RPMI7951 (cell line): ENCODE measurements around the gene SZRD1. TPM values are rescaled to one million over a fixed set of nuclear protein-coding genes. Genes with fewer than 3 reads are reported as not detected.

ENCODE experiments used
- DNase-seq: peaks from one replicate; pipeline ENCODE4 v3.0.0-alpha.2; 2012; ENCODE audit warnings: low read depth
- total RNA-seq: library from RNA; depleted of rRNA; stranded (reverse); fragments of >200 nt; shearing (Covaris generic); gene quantifications from 2 replicates; pipeline ENCODE4 v1.2.3, GENCODE V29; 2014

The SZRD1 gene
- total RNA-seq, 1 experiment from 2014 or later, result 77.1 TPM

GRCh38 chr1:16394977-16395376 is 27.9 kb downstream of the SZRD1 start:
- no peak for DNase-seq

GRCh38 chr1:16396591-16396990 is 29.5 kb downstream of the SZRD1 start:
- DNase-seq, result peak; percentile 67

GRCh38 chr1:16397120-16397519 is 30.1 kb downstream of the SZRD1 start:
- DNase-seq, result no peak

- no peak for DNase-seq
Measured at GRCh38 chr1:16398371-16398953, 31.4 kb downstream of the SZRD1 start.

DNA sequence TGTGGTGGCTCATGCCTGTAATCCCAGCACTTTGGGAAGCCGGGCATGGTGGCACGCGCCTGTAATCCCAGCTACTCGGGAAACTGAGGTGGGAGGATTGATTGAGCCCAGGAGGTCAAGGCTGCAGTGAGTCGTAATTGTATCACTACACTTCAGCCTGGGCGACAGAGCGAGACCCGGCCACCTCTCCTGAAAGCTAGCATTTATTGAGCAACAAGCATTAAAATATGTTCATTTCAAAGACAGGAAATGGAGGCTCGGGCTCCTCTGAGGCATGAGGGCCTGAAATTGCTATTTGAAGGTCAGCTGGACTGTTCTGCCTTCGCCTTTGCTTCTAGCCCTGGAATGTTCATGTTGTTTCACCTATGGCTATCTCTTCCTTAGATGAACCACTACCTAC is 35.7 kb downstream of the SZRD1 start:
- no peak for DNase-seq

GRCh38 chr1:16405441-16405840 is 38.4 kb downstream of the SZRD1 start:
- DNase-seq, result no peak

DNA sequence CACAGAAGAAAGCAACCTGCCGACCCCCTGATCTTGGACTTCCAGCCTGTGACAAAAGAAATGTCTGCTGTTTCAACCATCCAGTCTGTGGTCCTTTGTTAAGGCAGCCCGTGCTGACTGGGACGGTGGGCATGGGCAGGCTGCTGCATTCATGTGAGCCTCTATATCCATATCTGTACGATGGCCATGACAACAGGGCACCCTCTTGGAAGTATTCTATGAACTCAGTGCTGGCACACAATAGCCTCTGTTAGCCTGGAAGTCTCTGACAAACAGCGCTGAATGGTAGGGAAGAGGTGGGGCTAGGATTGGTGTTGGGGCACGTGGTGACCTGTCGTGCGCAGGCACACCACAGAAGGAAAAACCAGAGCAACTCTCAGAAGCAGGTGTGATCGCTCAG is 39.8 kb downstream of the SZRD1 start:
- DNase-seq, result no peak

DNA sequence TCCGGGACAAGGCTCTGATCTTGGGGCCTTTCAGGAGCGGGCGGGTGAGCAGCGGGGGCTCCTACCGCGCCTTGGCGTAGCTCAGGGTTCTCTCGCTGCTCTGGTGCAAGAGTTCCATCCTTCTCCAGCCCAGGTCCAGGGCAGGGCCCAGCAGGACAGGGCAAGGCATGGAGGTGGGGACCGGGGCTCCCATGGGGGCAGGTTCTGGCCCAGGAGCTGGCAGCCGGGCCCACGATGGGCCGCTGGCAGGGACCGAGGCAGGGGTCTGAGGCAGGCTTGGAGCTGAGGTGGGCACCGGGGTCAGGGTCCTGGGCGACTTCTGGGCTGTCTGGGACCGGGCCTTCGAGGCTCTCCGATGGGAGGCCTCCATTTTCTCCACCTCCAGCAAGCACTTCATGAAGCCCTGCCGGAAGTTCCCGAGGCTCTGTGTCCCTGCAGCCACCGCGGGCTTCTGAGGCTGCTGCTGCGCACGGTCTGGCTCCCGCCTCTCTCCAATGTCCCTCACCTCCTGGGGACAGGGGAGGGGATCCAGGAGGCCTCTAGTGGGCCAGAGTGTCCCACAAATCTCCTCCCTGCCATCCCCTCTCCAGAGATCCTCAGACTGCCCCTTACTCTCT is 42.6 kb downstream of the SZRD1 start:
- DNase-seq, result no peak

DNA sequence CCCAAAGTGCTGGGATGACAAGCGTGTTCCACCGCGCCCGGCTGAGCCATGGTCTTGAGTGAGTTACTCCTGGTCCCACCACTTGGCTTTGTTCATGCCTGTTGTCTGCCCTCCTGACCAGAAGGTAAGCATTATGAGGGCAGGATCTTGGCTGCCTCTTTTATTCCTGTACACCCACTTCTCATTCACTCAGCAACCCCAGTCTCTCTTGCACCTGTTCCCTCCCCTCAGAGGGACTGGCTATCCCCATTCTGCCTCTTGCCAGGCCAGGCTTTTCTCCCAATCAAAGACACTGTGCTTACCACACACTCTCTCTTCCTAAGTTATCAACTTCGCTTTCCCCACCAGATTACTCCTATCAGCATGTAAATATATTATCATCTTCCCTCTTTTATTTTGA is 43.8 kb downstream of the SZRD1 start:
- DNase-seq, result no peak

- DNase-seq, result peak; percentile 32
Measured at GRCh38 chr1:16413191-16413590, 46.1 kb downstream of the SZRD1 start.

GRCh38 chr1:16418823-16419425 is 51.9 kb downstream of the SZRD1 start:
- DNase-seq, result no peak

DNA sequence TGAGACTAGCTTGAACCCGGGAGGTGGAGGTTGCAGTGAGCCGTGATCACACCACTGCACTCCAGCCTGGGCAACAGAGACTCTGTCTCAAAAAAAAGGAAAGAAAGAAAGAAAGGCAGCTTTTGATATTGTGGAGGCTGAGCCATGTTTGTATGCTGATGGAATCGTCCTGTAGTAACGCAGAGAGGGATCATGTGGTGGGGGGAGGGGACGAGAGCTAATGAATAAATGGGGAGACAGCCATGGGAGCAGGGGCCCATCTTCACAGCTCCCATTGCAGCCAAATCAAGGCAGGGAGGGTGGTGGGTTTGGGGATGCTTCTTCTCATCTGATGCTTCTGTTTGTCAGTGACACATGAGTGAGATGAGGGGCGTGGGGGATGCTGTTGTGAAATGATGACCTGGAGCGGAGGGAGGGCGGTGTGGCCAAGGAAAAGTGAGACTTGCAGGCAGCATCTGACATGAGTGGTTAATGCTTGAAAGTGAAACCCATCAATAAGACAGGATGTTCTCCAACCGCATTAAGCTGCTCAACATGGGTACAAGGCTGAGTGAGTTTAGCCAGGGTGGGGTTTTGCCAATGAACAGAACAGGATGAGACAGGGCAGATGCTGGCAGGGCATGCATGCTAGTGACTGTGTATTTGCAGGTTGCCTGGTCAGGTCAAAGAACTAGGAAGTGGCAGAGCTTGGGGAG is 53.5 kb downstream of the SZRD1 start:
- peak; percentile 14 for DNase-seq

GRCh38 chr1:16421201-16421600 is 54.2 kb downstream of the SZRD1 start:
- DNase-seq, result no peak

- no peak for DNase-seq
Measured at GRCh38 chr1:16422041-16422440, 55.0 kb downstream of the SZRD1 start.

- DNase-seq, result no peak
Measured at GRCh38 chr1:16425125-16426025, 58.3 kb downstream of the SZRD1 start.

- peak; percentile 65 for DNase-seq
Measured at GRCh38 chr1:16430606-16431005, 63.6 kb downstream of the SZRD1 start.

DNA sequence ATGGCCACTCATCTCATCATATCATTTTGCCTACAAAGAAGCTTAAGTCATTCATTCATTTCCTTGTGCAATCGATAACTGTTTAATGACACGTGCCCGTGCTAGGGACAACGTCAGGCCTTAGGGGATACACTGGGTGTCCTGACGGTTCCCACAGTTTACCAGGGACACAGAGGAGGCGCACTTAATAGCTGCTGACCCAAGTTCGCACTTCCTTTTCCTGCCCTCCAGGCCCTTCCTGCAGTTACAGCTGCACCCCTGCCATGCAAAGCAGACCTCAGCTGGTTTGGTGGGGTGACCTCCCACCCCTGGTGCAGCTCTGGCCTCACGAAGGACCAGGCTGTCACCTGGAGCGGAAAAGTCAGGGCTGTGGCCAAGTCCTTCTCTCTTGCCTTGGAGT is 66.0 kb downstream of the SZRD1 start:
- no peak for DNase-seq

- no peak for DNase-seq
Measured at GRCh38 chr1:16434007-16434406, 67.0 kb downstream of the SZRD1 start.

DNA sequence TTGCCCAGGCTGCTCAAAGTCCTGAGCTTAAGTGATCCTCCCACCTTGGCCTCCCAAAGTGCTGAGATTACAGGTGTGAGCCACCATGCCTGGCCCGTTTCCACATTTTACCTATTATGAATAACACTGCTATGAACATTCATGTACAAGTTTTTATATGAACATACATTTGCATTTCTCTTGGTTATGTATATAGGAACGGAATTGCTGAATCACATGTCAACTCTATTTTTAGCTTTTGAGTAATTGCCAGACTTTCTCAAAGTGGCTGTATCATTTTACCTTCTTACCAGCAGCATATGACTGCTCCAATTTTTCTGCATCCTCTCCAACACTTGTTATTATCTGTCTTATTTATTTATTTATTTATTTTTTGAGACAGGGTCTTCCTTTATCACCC is 67.5 kb downstream of the SZRD1 start:
- DNase-seq, result no peak

GRCh38 chr1:16436946-16437474 is 70.0 kb downstream of the SZRD1 start, which contains the start of gene SPATA21:
Gene SPATA21 (minus strand): TSS chr1:16437424. CDS start chr1:16431371, 6,053 bp downstream.
- no peak for DNase-seq

DNA sequence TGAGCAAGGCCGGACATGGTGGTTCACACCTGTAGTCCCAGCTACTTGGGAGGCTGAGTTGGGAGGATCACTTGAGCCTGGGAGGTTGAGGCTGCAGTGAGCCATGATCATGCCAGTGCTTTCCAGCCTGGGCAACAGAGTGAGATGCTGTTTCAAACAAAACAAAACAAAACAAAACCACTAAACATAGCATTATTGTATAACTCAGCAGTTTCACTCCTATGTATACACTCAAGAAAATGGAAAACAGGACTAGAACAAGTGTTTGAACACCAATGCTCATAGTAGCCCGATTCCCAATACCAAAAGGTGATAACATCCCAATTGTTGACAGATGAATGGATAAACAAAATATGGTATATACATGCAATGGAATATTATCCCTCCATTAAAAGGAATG is 71.5 kb downstream of the SZRD1 start:
- DNase-seq, result no peak

- DNase-seq, result no peak
Measured at GRCh38 chr1:16438924-16439323, 71.9 kb downstream of the SZRD1 start.
